Uterus (tissue), 4 donors: Measurements from ENCODE around the gene CTDSPL2. TPM values are rescaled to one million over a fixed set of nuclear protein-coding genes. Genes with fewer than 3 reads are reported as not detected.

Experiments
- DNase-seq, 2 donors: peaks; one replicate each; pipeline ENCODE4 v3.0.0-alpha.2; 2019 to 2020
- H3K27ac ChIP-seq, 2 donors: fragments of 200-600 bp; sonication (generic); 1 replicate in 1 of 2; 2 replicates in 1 of 2; pipeline ENCODE4 v1.5.1; 2016 to 2018
- H3K27me3 ChIP-seq, 2 donors: fragments of 200-600 bp; sonication (generic); one replicate each; pipeline ENCODE4 v1.5.1; 2018 to 2019; ENCODE audit warnings: control low read depth in 1 of 2
- H3K36me3 ChIP-seq, 2 donors: fragments of 200-600 bp; sonication (generic); one replicate each; pipeline ENCODE4 v1.5.1; 2019; ENCODE audit warnings: control low read depth in 1 of 2
- H3K4me1 ChIP-seq, 2 donors: fragments of 200-600 bp; sonication (generic); one replicate each; pipeline ENCODE4 v1.5.1; 2018 to 2019; ENCODE audit warnings: control low read depth in 1 of 2
- H3K4me3 ChIP-seq, 2 donors: fragments of 200-600 bp; sonication (generic); 1 replicate in 1 of 2; 2 replicates in 1 of 2; pipeline ENCODE4 v1.5.1; 2018 to 2019; ENCODE audit warnings: mild to moderate bottlenecking in 1 of 2
- H3K9me3 ChIP-seq, 2 donors: fragments of 200-600 bp; sonication (generic); one replicate each; pipeline ENCODE4 v1.5.1; 2019; ENCODE audit warnings: control low read depth in 1 of 2
- CTCF ChIP-seq, 4 experiments: fragments of 200-600 bp in 2 of 4; fragments of 450-650 bp in 2 of 4; sonication (generic) in 2 of 4; IDR thresholded peaks; one replicate each; pipeline ENCODE4 v1.5.1; 2016 to 2019; ENCODE audit warnings: antibody characterized with exemption in 4 of 4, mild to moderate bottlenecking in 2 of 4, moderate library complexity in 1 of 4
- POLR2A ChIP-seq, 2 donors: fragments of 450-650 bp; IDR thresholded peaks; one replicate each; pipeline ENCODE4 v1.6.1; 2016; ENCODE audit warnings: antibody characterized with exemption in 2 of 2, mild to moderate bottlenecking in 1 of 2, moderate library complexity in 1 of 2
- intact Hi-C: fragments of 100-400 bp; cut with DNase I; formaldehyde crosslinking; loops from one replicate; pipeline ENCODE4 v1.15.1; 2023; ENCODE audit warnings: low total_unique reads
- total RNA-seq, 4 donors: library from RNA; depleted of rRNA in 3 of 4; stranded (reverse); fragments of >200 nt in 3 of 4; gene quantifications; one replicate each; pipeline versions ENCODE4 v1.1.0 to v1.2.4, GENCODE V29; 2014 to 2023
- donor health status: DM: yes; HTN: yes; CAD: no.

CTDSPL2 gene
- total RNA-seq, 4 donors from 2014 or later = 29.7 to 195 (median 63.9) TPM

- no peak overlapping the region for H3K4me3 ChIP-seq
- no peak for DNase-seq
- H3K27me3 ChIP-seq = no peaks in the 10 kb centered on the region
- intact Hi-C loops = no loop called here
- H3K4me1 ChIP-seq = no peaks in the 10 kb centered on the region
- H3K9me3 ChIP-seq = no peaks in the 10 kb centered on the region
- H3K27ac ChIP-seq = no peak overlapping the region
- TF ChIP-seq CTCF (IDR thresholded peaks at IDR 0.05) = no peak
- TF ChIP-seq POLR2A (IDR thresholded peaks at IDR 0.05) = no peak
- H3K36me3 ChIP-seq = no peaks in the 10 kb centered on the region
These were observed 58.5 kb downstream of the CTDSPL2 start for GRCh38 chr15:44485880-44486279.

DNA sequence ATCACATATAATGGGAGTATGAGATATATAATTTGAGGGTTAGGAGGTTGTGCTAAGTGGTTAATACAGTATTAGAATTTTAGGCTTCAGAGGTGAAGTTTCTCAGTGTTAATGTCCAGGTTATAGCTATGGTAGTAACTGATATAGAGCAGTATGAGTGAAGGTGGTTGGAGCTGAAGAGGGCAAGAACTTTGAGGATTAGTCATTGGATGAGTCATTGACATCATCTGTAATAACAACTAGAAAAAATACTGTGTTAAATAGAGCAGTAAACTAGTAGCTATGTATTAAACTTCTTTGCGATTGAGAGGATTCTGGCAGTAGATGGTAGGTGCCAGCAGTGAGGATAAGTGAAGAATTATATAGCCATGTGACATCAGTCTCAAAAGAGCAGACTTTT lies 62.0 kb downstream of the CTDSPL2 start:
- Histone ChIP-seq H3K9me3 (no peaks in the 10 kb centered on the region), H3K36me3 (no peaks in the 10 kb centered on the region), H3K4me3 (no peak overlapping the region), H3K27me3 (no peaks in the 10 kb centered on the region), H3K27ac (peak overlapping the region in 1 of 2 donors; percentile 40), H3K4me1 (no peaks in the 10 kb centered on the region)
- intact Hi-C loops = no loop called here
- TF ChIP-seq POLR2A (IDR thresholded peaks at IDR 0.05) = no peak
- no peak for TF ChIP-seq CTCF (IDR thresholded peaks at IDR 0.05)
- no peak for DNase-seq

DNA sequence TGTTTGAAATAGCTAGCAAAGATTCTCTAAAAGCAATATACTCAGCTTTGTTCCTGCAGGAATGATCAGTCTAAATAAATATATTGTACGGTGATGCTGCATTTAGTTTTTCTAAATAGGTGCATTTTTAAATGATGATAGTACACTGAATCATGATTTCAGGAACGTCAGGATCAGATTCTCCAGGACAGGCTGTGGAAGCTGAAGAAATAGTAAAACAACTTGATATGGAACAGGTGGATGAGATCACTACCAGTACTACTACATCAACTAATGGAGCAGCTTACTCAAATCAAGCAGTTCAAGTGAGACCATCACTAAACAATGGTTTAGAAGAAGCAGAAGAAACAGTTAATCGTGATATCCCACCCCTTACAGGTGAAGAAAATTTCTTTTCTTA lies 63.2 kb downstream of the CTDSPL2 start:
- H3K36me3 ChIP-seq = no peaks in the 10 kb centered on the region
- intact Hi-C loops = no loop called here
- DNase-seq = no peak
- H3K4me1 ChIP-seq = no peaks in the 10 kb centered on the region
- no peak overlapping the region for H3K27ac ChIP-seq
- no peak for TF ChIP-seq POLR2A (IDR thresholded peaks at IDR 0.05)
- TF ChIP-seq CTCF (IDR thresholded peaks at IDR 0.05) = no peak
- H3K4me3 ChIP-seq = no peak overlapping the region
- no peaks in the 10 kb centered on the region for H3K9me3 ChIP-seq
- H3K27me3 ChIP-seq = no peaks in the 10 kb centered on the region

GRCh38 chr15:44492040-44492439 lies 64.6 kb downstream of the CTDSPL2 start:
- TF ChIP-seq POLR2A (IDR thresholded peaks at IDR 0.05) = no peak
- no peak for TF ChIP-seq CTCF (IDR thresholded peaks at IDR 0.05)
- Histone ChIP-seq H3K27me3 (no peaks in the 10 kb centered on the region), H3K27ac (no peak overlapping the region), H3K4me3 (no peak overlapping the region), H3K4me1 (no peaks in the 10 kb centered on the region), H3K9me3 (no peaks in the 10 kb centered on the region), H3K36me3 (no peaks in the 10 kb centered on the region)
- no peak for DNase-seq
- intact Hi-C loops = no loop called here

GRCh38 chr15:44492672-44493071 lies 65.2 kb downstream of the CTDSPL2 start:
- no peaks in the 10 kb centered on the region for H3K4me1 ChIP-seq
- TF ChIP-seq POLR2A (IDR thresholded peaks at IDR 0.05) = no peak
- no peak for TF ChIP-seq CTCF (IDR thresholded peaks at IDR 0.05)
- H3K4me3 ChIP-seq = no peak overlapping the region
- intact Hi-C loops = no loop called here
- no peaks in the 10 kb centered on the region for H3K27me3 ChIP-seq
- H3K36me3 ChIP-seq = no peaks in the 10 kb centered on the region
- DNase-seq = no peak
- H3K27ac ChIP-seq = no peak overlapping the region
- H3K9me3 ChIP-seq = no peaks in the 10 kb centered on the region
